GM15510 (cell line): Measurements from ENCODE around the gene PXDC1.

Experiments used
- POLR2A ChIP-seq: IDR thresholded peaks from 3 replicates; pipeline ENCODE4 v1.6.1; 2011; ENCODE audit warnings: borderline replicate concordance; ENCODE audit not compliant: insufficient read length; ENCODE audit errors: extremely low read depth

The PXDC1 gene

DNA sequence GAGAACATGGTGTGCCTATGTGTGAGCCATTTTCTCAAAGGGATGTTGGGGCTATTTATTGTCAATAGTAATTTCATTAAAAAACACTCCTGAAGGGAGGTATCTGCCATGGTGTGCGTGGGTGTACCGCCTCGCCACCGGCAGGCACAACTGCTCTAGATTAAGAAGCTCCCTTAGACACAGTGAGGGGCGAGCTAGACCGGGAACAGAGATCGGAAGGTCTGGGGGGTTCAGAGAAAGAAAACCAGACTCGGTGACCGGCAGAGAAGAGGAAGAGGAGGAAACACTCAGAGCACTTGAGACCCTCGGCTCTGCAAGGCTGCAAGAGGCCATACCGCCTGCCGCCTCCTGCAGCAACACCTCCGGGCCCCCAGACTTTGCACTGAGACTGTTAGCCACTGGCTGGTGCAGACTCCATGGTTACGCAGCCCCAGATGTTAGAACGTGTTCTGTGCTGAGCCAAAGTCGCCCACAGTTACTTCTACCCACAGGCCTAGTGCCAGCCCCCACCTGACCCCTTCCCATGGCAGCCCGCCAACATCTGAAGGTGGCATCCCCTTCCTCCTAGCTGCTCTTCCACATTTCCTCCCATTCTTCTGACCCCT, 18.1 kb downstream of the PXDC1 start:
- no peak for TF ChIP-seq POLR2A

- no peak for TF ChIP-seq POLR2A
Observed at GRCh38 chr6:3732345-3733141, 19.0 kb downstream of the PXDC1 start.

DNA sequence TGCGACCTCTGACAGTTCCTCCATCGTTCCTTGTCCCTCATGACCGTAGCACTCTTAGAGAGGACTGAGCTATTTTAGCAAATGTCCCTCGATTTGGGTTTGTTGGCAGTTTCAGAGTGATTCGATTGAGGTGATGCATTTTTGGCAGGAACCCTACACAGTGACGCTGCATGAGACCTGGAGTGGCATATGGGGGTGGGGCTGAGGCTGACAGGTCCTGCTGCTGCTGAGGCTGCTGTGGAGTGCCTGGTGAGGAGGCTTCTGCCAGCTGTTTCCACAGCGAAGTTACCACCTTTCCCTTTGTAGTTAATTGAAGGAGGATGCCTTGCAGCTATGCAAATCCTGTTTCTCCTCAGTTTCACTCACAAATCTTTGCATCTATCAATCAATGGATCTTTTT, 19.8 kb downstream of the PXDC1 start:
- no peak for TF ChIP-seq POLR2A

DNA sequence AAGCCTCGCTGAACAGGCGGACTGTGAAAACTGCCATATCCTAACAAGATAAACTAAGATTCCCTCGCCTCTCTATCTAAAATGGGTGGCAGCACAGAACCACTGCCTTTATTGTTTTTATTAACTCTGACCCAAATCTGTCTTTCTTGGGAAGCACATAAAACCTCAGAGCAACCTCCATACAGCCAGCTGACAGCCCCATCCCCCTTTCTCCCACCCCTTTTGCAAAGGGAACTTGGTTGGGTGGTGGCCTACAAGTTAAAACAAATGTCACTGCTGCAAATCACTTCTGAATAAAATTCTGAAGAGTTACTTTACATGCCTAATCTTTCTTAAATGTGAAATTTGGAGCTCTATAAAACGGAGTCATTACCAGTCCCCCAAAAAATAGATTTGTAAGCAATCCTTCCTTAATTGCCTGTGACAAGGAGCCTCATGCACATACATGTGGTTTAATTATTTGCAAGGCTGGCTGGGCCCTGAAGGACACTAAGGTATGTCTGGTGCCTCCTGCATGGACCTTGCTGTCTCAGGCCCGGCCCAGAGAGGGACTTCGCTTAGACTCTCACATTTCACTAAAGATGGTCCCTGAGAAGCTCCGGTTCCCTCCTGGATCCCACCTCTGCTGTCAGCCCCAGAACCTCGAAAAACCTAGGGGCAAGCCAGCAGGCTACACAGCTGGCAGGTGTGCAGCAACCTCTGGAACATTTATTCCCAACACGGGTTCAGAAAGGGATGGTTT, 21.7 kb downstream of the PXDC1 start:
- no peak for TF ChIP-seq POLR2A

GRCh38 chr6:3727593-3728108, 23.9 kb downstream of the PXDC1 start:
- TF ChIP-seq POLR2A, result no peak

- no peak for TF ChIP-seq POLR2A
Observed at GRCh38 chr6:3727036-3727435, 24.5 kb downstream of the PXDC1 start.

DNA sequence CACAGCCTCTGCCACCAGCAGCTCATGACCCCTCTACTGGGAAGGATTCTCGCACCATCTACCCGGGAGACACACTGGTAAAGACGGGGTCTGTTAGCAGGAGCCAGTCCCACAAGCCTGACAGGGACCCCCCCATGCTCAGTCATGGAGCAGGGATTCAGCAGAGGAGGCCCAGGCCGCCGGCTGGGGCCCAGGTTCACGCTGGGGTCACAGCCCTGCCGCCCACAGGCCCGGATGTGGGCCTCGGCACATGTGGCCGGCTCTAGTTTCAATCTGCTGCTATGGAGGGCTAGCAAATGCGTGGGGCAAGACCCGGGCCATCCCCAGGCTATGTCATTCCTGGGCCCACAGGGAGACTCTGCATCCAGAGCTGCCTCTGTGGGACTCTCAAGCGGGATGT, 25.1 kb downstream of the PXDC1 start:
- TF ChIP-seq POLR2A, result no peak

DNA sequence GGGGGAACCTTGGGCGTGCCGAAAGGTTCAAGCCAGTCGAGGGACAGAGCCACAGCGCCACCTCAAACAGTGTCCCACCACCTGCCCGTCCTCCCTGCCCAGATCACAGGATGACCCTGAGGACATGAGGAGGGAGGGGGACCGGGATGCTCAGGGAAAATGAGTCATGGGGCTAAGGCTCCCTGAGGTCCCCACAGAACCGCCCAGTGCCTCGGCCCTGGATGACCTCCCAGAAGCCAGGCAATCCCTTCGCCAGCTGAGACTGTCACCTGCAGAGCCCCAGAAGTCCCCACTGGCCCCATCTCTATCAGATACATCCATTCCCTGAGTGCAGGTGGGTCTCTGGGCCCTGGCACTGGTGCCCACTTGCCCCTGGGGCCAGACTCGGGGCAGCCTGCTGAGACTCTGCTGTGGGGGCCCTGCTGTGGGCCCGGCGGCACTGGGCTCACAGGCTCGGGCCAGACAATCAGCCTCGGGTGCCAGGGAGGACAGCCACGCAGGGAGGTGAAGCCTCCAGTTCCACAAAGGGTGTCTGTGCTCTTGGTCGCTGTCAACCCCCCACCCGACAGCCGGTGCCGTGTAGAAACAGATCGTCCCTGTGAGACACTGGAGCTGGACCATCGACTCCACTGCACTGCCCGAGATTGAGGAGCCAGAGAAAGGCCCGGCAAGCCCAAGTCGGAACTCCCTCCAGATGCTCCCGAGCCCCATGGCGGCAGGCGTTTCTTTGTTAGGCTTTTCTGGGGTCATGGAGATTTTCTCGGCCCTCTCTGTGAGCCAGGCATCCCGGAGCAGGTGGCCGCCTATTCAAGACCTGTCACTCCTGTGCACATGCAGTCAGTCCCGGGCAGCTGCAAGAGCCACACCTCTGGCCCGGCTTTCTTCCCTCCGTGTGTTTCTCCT, 26.1 kb downstream of the PXDC1 start:
- TF ChIP-seq POLR2A, result no peak

DNA sequence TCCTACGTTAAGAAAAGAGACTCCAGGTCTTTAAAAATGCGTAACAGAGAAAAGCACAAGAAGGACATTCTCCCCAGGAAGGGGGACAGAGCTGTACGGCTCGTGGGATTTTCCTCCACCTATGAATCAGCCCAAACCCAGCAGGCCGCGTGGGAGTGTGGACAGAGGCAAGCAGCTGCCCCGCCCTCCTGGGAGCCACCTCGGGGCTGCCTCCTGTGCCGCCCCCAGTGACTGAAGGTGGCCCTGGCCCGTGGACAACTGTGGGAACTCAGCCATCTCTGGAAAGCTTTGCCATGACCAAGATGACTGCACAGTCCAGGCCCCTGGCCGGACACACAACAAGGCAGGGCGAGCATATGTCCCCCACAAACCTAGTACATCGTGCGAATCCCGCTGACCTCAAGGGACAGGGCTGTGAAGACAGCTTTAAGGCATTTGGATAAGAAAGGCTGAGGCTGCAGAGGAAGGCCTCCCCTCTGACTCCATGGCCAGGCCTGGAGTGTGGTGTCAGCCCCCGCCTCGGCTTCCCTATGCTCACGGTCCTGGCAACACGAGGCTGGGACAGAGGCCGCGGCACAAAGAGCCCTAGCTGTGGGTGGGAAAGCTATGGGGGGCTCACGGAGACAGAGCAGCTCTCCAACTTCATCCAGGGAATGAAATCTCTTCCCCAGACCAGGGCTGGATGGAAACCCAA, 26.9 kb downstream of the PXDC1 start:
- no peak for TF ChIP-seq POLR2A

DNA sequence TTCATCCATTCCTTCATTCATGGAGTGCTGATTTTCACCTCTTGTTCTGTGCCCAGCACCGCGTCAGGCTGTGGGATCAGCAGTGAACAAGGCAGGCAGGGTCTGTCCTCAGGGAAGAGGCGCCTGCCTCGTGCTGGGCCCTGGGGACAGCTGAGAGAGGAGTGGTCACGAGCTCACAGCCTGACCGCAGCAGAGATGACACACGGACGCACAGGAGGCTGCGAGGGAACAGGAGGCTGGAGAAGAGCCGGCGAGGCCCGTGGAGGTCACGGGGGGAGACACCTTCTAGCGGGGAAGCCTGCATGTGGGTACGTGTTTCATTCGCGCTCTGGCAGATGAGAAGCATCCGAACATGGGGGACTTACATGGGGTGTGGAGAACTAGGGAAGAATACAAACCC, 27.5 kb downstream of the PXDC1 start:
- no peak for TF ChIP-seq POLR2A

DNA sequence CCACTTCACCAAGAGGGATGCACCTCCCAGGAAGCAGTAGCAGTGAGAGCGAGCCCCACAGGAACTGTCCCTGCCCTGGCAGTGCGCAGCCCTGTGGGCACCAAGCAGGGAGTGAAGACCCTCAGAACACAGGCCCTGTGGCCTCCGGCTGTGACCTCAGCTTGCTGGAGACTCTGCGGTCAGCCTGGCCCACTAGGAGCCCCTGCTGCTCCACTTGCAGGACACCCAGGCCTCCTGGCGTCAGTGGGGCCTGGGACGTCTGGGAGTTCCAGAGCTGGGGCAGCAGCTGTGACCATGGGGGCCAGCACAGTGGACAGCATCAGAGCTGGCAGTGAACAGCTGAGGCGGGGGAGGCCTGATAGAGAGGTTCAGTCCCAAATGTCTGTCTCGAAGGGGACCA, 28.3 kb downstream of the PXDC1 start:
- TF ChIP-seq POLR2A, result no peak

GRCh38 chr6:3722785-3723184, 28.7 kb downstream of the PXDC1 start:
- no peak for TF ChIP-seq POLR2A

GRCh38 chr6:3721810-3722621, 29.5 kb downstream of the PXDC1 start:
- no peak for TF ChIP-seq POLR2A
